ENCODE results near the gene TRDMT1.

The TRDMT1 gene

GRCh38 chr10:17217631-17218232 lies 16.3 kb upstream of the TRDMT1 start:
- H3K4me3 ChIP-seq (ENCODE audit: low read depth, low read length), result no peak overlapping the region
- no peak for DNase-seq (ENCODE audit: low read depth)
- TF ChIP-seq CTCF (IDR thresholded peaks at IDR 0.05; ENCODE audit: low read depth, low read length, missing control alignments), result no peak

GRCh38 chr10:17216901-17217395 lies 15.5 kb upstream of the TRDMT1 start:
- TF ChIP-seq CTCF (IDR thresholded peaks at IDR 0.05; ENCODE audit: low read depth, low read length, missing control alignments), result no peak
- H3K4me3 ChIP-seq (ENCODE audit: low read depth, low read length), result no peak overlapping the region

GRCh38 chr10:17216217-17216900 lies 14.9 kb upstream of the TRDMT1 start:
- no peak overlapping the region for H3K4me3 ChIP-seq (ENCODE audit: low read depth, low read length)
- TF ChIP-seq CTCF (IDR thresholded peaks at IDR 0.05; ENCODE audit: low read depth, low read length, missing control alignments), result no peak
- no peak for DNase-seq (ENCODE audit: low read depth)

More at GRCh38 chr10:17216901-17217395, 15.5 kb upstream of the TRDMT1 start:
- DNase-seq (ENCODE audit: low read depth), result no peak

GRCh38 chr10:17215782-17216122 lies 14.3 kb upstream of the TRDMT1 start:
- H3K4me3 ChIP-seq (ENCODE audit: low read depth, low read length), result no peak overlapping the region
- no peak for DNase-seq (ENCODE audit: low read depth)
- TF ChIP-seq CTCF (IDR thresholded peaks at IDR 0.05; ENCODE audit: low read depth, low read length, missing control alignments), result no peak

GRCh38 chr10:17214971-17215781 lies 13.7 kb upstream of the TRDMT1 start:
- TF ChIP-seq CTCF (IDR thresholded peaks at IDR 0.05; ENCODE audit: low read depth, low read length, missing control alignments), result no peak
- H3K4me3 ChIP-seq (ENCODE audit: low read depth, low read length), result no peak overlapping the region
- no peak for DNase-seq (ENCODE audit: low read depth)

GRCh38 chr10:17214526-17214925 lies 13.1 kb upstream of the TRDMT1 start:
- TF ChIP-seq CTCF (IDR thresholded peaks at IDR 0.05; ENCODE audit: low read depth, low read length, missing control alignments), result no peak
- no peak for DNase-seq (ENCODE audit: low read depth)
- H3K4me3 ChIP-seq (ENCODE audit: low read depth, low read length), result no peak overlapping the region
